OCI-LY1 (cell line): Measurements from ENCODE around the gene CAB39L.

Experiments
- EZH2 ChIP-seq: fragments of 200-600 bp; sonication (generic), shearing (Covaris generic); IDR thresholded peaks from 2 replicates; pipeline ENCODE4 v1.8.0; 2017; ENCODE audit warnings: borderline replicate concordance, mixed run types, mild to moderate bottlenecking, antibody characterized with exemption, low read length, moderate library complexity, mixed read lengths
- TF ChIP-seq, protein P1 (sequence below): fragments of 200-600 bp; sonication (generic), shearing (Covaris generic); IDR thresholded peaks from 2 replicates; pipeline ENCODE4 v1.5.1; 2017; ENCODE audit warnings: mild to moderate bottlenecking, antibody characterized with exemption, low read length, moderate library complexity, mixed read lengths

GRCh38 chr13:49374585-49375290 lies 69.1 kb downstream of the CAB39L start:
- TF ChIP-seq, protein P1, sequence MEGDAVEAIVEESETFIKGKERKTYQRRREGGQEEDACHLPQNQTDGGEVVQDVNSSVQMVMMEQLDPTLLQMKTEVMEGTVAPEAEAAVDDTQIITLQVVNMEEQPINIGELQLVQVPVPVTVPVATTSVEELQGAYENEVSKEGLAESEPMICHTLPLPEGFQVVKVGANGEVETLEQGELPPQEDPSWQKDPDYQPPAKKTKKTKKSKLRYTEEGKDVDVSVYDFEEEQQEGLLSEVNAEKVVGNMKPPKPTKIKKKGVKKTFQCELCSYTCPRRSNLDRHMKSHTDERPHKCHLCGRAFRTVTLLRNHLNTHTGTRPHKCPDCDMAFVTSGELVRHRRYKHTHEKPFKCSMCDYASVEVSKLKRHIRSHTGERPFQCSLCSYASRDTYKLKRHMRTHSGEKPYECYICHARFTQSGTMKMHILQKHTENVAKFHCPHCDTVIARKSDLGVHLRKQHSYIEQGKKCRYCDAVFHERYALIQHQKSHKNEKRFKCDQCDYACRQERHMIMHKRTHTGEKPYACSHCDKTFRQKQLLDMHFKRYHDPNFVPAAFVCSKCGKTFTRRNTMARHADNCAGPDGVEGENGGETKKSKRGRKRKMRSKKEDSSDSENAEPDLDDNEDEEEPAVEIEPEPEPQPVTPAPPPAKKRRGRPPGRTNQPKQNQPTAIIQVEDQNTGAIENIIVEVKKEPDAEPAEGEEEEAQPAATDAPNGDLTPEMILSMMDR = no peak
- TF ChIP-seq EZH2 = no peak
